Trophoblast cell (in vitro differentiated cells and primary cell): ENCODE data around the gene RGP1.

ENCODE experiments used
- DNase-seq, 2 donors: peaks; one replicate each; pipeline ENCODE4 v3.0.0-alpha.2; 2016
- H2AFZ ChIP-seq: 2 replicates; pipeline ENCODE4 v1.6.1; 2013; ENCODE audit warnings: low read length, moderate library complexity, mild to moderate bottlenecking; ENCODE audit not compliant: insufficient read depth, poor library complexity
- H2AK5ac ChIP-seq: 2 replicates; pipeline ENCODE4 v1.6.1; 2013; ENCODE audit warnings: mild to moderate bottlenecking, low read length
- H2BK120ac ChIP-seq: 2 replicates; pipeline ENCODE4 v1.6.1; 2013; ENCODE audit warnings: low read length, mild to moderate bottlenecking, moderate library complexity; ENCODE audit not compliant: insufficient read depth, poor library complexity
- H2BK12ac ChIP-seq: 2 replicates; pipeline ENCODE4 v1.6.1; 2013; ENCODE audit warnings: mild to moderate bottlenecking, low read length, moderate library complexity
- H2BK5ac ChIP-seq: 2 replicates; pipeline ENCODE4 v1.6.1; 2013; ENCODE audit warnings: low read length, low read depth, moderate library complexity, mild to moderate bottlenecking; ENCODE audit not compliant: poor library complexity
- H3K14ac ChIP-seq: 2 replicates; pipeline ENCODE4 v1.6.1; 2013; ENCODE audit warnings: mild to moderate bottlenecking, low read length
- H3K18ac ChIP-seq: 2 replicates; pipeline ENCODE4 v1.6.1; 2013; ENCODE audit warnings: mild to moderate bottlenecking, low read length
- H3K23ac ChIP-seq: 2 replicates; pipeline ENCODE4 v1.6.1; 2013; ENCODE audit warnings: low read length
- H3K27ac ChIP-seq: 2 replicates; pipeline ENCODE4 v1.5.1; 2013; ENCODE audit warnings: low read depth, mild to moderate bottlenecking, inconsistent platforms, low read length, moderate library complexity
- H3K27me3 ChIP-seq: 2 replicates; pipeline ENCODE4 v1.6.1; 2013; ENCODE audit warnings: inconsistent platforms, mild to moderate bottlenecking, low read length, moderate library complexity; ENCODE audit not compliant: insufficient read depth
- H3K36me3 ChIP-seq, 2 experiments: 1 replicate in 1 of 2; 2 replicates in 1 of 2; pipeline ENCODE4 v1.6.1; 2013; ENCODE audit warnings: low read length in 2 of 2, mild to moderate bottlenecking in 2 of 2, moderate library complexity in 1 of 2; ENCODE audit not compliant: insufficient read depth in 2 of 2, control insufficient read depth in 1 of 2
- H3K4ac ChIP-seq: 2 replicates; pipeline ENCODE4 v1.6.1; 2013; ENCODE audit warnings: low read depth, mild to moderate bottlenecking, low read length, moderate library complexity
- H3K4me1 ChIP-seq, 2 experiments: 1 replicate in 1 of 2; 2 replicates in 1 of 2; pipeline ENCODE4 v1.6.1; 2013; ENCODE audit warnings: low read length in 2 of 2, mild to moderate bottlenecking in 2 of 2, moderate library complexity in 1 of 2; ENCODE audit not compliant: insufficient read depth in 2 of 2, control insufficient read depth in 1 of 2
- H3K4me2 ChIP-seq: 2 replicates; pipeline ENCODE4 v1.6.1; 2013; ENCODE audit warnings: inconsistent platforms, mild to moderate bottlenecking, low read length, moderate library complexity
- H3K4me3 ChIP-seq: 2 replicates; pipeline ENCODE4 v1.5.1; 2013; ENCODE audit warnings: mild to moderate bottlenecking, low read depth, low read length, inconsistent platforms
- H3K79me1 ChIP-seq: one replicate; pipeline ENCODE4 v1.6.1; 2013; ENCODE audit warnings: low read length
- H3K79me2 ChIP-seq: 2 replicates; pipeline ENCODE4 v1.6.1; 2013; ENCODE audit warnings: low read length, mild to moderate bottlenecking; ENCODE audit not compliant: control insufficient read depth, insufficient read depth, poor library complexity
- H3K9ac ChIP-seq: 2 replicates; pipeline ENCODE4 v1.6.1; 2013; ENCODE audit warnings: mild to moderate bottlenecking, low read length
- H3K9me3 ChIP-seq: 2 replicates; pipeline ENCODE4 v1.6.1; 2013; ENCODE audit warnings: low read depth, mild to moderate bottlenecking, control low read depth, inconsistent platforms, low read length; ENCODE audit not compliant: insufficient read depth
- H4K12ac ChIP-seq: 2 replicates; pipeline ENCODE4 v1.6.1; 2013; ENCODE audit warnings: low read depth, mild to moderate bottlenecking, low read length, moderate library complexity
- H4K8ac ChIP-seq: 2 replicates; pipeline ENCODE4 v1.6.1; 2013; ENCODE audit warnings: low read depth, mild to moderate bottlenecking, low read length, moderate library complexity
- H4K91ac ChIP-seq: one replicate; pipeline ENCODE4 v1.6.1; 2013; ENCODE audit warnings: low read depth, mild to moderate bottlenecking, low read length, moderate library complexity
- WGBS: extraction: QIAGEN DNeasy Blood & Tissue Kit; methylation state at CpG from one replicate; pipeline ENCODE4 v1.1.7; 2013; ENCODE audit warnings: missing lambda C conversion rate; ENCODE audit not compliant: insufficient read length, insufficient coverage; ENCODE audit errors: extremely low coverage; 5-methylcytosine and 5-hydroxymethylcytosine counted together

The RGP1 gene

GRCh38 chr9:35723908-35724307 is 25.2 kb upstream of the RGP1 start:
- H3K23ac ChIP-seq: no peak overlapping the region
- H3K4me1 ChIP-seq: peaks cover 19 to 24% of the 10 kb centered on the region in 2 experiments
- H3K18ac ChIP-seq: no peak overlapping the region
- H2BK120ac ChIP-seq: no peak overlapping the region
- no peak overlapping the region for H2BK12ac ChIP-seq
- no peak overlapping the region for H2AK5ac ChIP-seq
- H3K4me3 ChIP-seq: no peak overlapping the region
- H4K91ac ChIP-seq: no peak overlapping the region
- no peak overlapping the region for H3K9ac ChIP-seq
- H3K4ac ChIP-seq: no peak overlapping the region
- H4K8ac ChIP-seq: no peak overlapping the region
- no peak overlapping the region for H2AFZ ChIP-seq
- H3K79me2 ChIP-seq: peaks cover 10% of the 10 kb centered on the region
- H2BK5ac ChIP-seq: no peak overlapping the region
- peaks cover 18% of the 10 kb centered on the region for H3K79me1 ChIP-seq
- peaks cover 46 to 61% of the 10 kb centered on the region in 2 experiments for H3K36me3 ChIP-seq
- no peaks in the 10 kb centered on the region for H3K27me3 ChIP-seq
- H4K12ac ChIP-seq: no peak overlapping the region
- no CpG with 5 or more reads among the region's 8 CpGs for WGBS
- H3K14ac ChIP-seq: no peak overlapping the region
- H3K27ac ChIP-seq: no peak overlapping the region
- no peak for DNase-seq
- H3K9me3 ChIP-seq: no peaks in the 10 kb centered on the region
- H3K4me2 ChIP-seq: no peak overlapping the region

- Histone ChIP-seq H3K79me1 (peaks cover 20% of the 10 kb centered on the region), H3K23ac (no peak overlapping the region), H3K4me1 (peaks cover 28 to 37% of the 10 kb centered on the region in 2 experiments), H3K27me3 (no peaks in the 10 kb centered on the region), H2AK5ac (no peak overlapping the region), H2BK12ac (no peak overlapping the region), H2BK120ac (no peak overlapping the region), H3K36me3 (peaks cover 32 to 47% of the 10 kb centered on the region in 2 experiments), H3K14ac (no peak overlapping the region), H3K4me2 (no peak overlapping the region), H3K9me3 (no peaks in the 10 kb centered on the region), H3K79me2 (peaks cover 13% of the 10 kb centered on the region), H4K12ac (no peak overlapping the region), H3K9ac (no peak overlapping the region), H4K8ac (no peak overlapping the region), H3K4me3 (no peak overlapping the region), H3K27ac (no peak overlapping the region), H3K18ac (no peak overlapping the region), H3K4ac (no peak overlapping the region), H2BK5ac (no peak overlapping the region), H2AFZ (no peak overlapping the region), H4K91ac (no peak overlapping the region)
- DNase-seq: no peak
- no CpG with 5 or more reads among the region's 11 CpGs for WGBS
Observed at GRCh38 chr9:35725362-35725761, 23.7 kb upstream of the RGP1 start.

GRCh38 chr9:35726931-35727330 is 22.2 kb upstream of the RGP1 start:
- H3K4me1 ChIP-seq: peaks cover 33 to 43% of the 10 kb centered on the region in 2 experiments
- no peak overlapping the region for H3K9ac ChIP-seq
- H2BK120ac ChIP-seq: peak overlapping the region; percentile 99
- no CpG with 5 or more reads among the region's 3 CpGs for WGBS
- peak overlapping the region; percentile 95 for H3K4ac ChIP-seq
- H3K14ac ChIP-seq: peak overlapping the region; percentile 75
- H3K79me1 ChIP-seq: peaks cover 24% of the 10 kb centered on the region
- peak overlapping the region; percentile 73 for H3K18ac ChIP-seq
- no peak overlapping the region for H3K4me3 ChIP-seq
- no peaks in the 10 kb centered on the region for H3K9me3 ChIP-seq
- peak overlapping the region; percentile 99 for H2BK5ac ChIP-seq
- peaks cover 20% of the 10 kb centered on the region for H3K79me2 ChIP-seq
- no peaks in the 10 kb centered on the region for H3K27me3 ChIP-seq
- no peak overlapping the region for H2AFZ ChIP-seq
- H4K8ac ChIP-seq: no peak overlapping the region
- H3K4me2 ChIP-seq: peak overlapping the region; percentile 8
- peaks cover 22 to 35% of the 10 kb centered on the region in 2 experiments for H3K36me3 ChIP-seq
- DNase-seq: no peak
- H2AK5ac ChIP-seq: peak overlapping the region; percentile 98
- H4K12ac ChIP-seq: no peak overlapping the region
- no peak overlapping the region for H3K23ac ChIP-seq
- H3K27ac ChIP-seq: peak overlapping the region; percentile 99
- peak overlapping the region; percentile 99 for H4K91ac ChIP-seq
- peak overlapping the region; percentile 58 for H2BK12ac ChIP-seq

- Histone ChIP-seq H3K4me1 (peaks cover 33 to 43% of the 10 kb centered on the region in 2 experiments), H3K79me2 (peaks cover 22% of the 10 kb centered on the region), H3K36me3 (peaks cover 19 to 29% of the 10 kb centered on the region in 2 experiments), H2BK5ac (peak overlapping the region; percentile 99), H3K27me3 (no peaks in the 10 kb centered on the region), H2AFZ (peak overlapping the region; percentile 81), H3K4ac (peak overlapping the region; percentile 97), H3K18ac (peak overlapping the region; percentile 97), H2AK5ac (peak overlapping the region; percentile 98), H3K9me3 (no peaks in the 10 kb centered on the region), H2BK120ac (peak overlapping the region; percentile 99), H3K23ac (peak overlapping the region; percentile 96), H2BK12ac (peak overlapping the region; percentile 92), H3K79me1 (peaks cover 27% of the 10 kb centered on the region), H4K91ac (peak overlapping the region; percentile 99), H4K12ac (peak overlapping the region; percentile 75), H3K14ac (peak overlapping the region; percentile 96), H4K8ac (peak overlapping the region; percentile 90), H3K9ac (peak overlapping the region; percentile 24), H3K4me3 (peak overlapping the region; percentile 51), H3K4me2 (peak overlapping the region; percentile 56), H3K27ac (peak overlapping the region; percentile 99)
- no CpG with 5 or more reads among the region's 5 CpGs for WGBS
- DNase-seq: peak in 1 of 2 donors; percentile 30
Observed at GRCh38 chr9:35727676-35728040, 21.4 kb upstream of the RGP1 start.
